IPS DF 4.7 (cell line): ENCODE results near the gene SLC10A7.

Experiments
- DNase-seq: peaks from one replicate; pipeline ENCODE4 v3.0.0-alpha.2; 2013; ENCODE audit warnings: low spot score; ENCODE audit errors: extremely low read depth

The SLC10A7 gene

GRCh38 chr4:146494143-146494542, 27.6 kb downstream of the SLC10A7 start:
- DNase-seq = no peak

GRCh38 chr4:146490106-146490505, 31.6 kb downstream of the SLC10A7 start:
- no peak for DNase-seq

- DNase-seq = no peak
These were observed 33.1 kb downstream of the SLC10A7 start for GRCh38 chr4:146488495-146489174.

- DNase-seq = no peak
These were observed 35.2 kb downstream of the SLC10A7 start for GRCh38 chr4:146486565-146486964.

- no peak for DNase-seq
These were observed 35.8 kb downstream of the SLC10A7 start for GRCh38 chr4:146485968-146486367.

- DNase-seq = no peak
These were observed 39.0 kb downstream of the SLC10A7 start for GRCh38 chr4:146482788-146483187.

GRCh38 chr4:146481246-146481645, 40.5 kb downstream of the SLC10A7 start:
- no peak for DNase-seq

GRCh38 chr4:146478009-146478408, 43.7 kb downstream of the SLC10A7 start:
- DNase-seq = no peak

GRCh38 chr4:146477054-146477453, 44.7 kb downstream of the SLC10A7 start:
- DNase-seq = no peak

- DNase-seq = peak; percentile 19
These were observed 49.3 kb downstream of the SLC10A7 start for GRCh38 chr4:146472404-146472803.

- no peak for DNase-seq
These were observed 51.1 kb downstream of the SLC10A7 start for GRCh38 chr4:146470604-146471003.

GRCh38 chr4:146469022-146469421, 52.7 kb downstream of the SLC10A7 start:
- no peak for DNase-seq

GRCh38 chr4:146465628-146466027, 56.1 kb downstream of the SLC10A7 start:
- no peak for DNase-seq

GRCh38 chr4:146462251-146462650, 59.5 kb downstream of the SLC10A7 start:
- DNase-seq = no peak

- no peak for DNase-seq
These were observed 63.1 kb downstream of the SLC10A7 start for GRCh38 chr4:146458594-146458993.

GRCh38 chr4:146456681-146457080, 65.1 kb downstream of the SLC10A7 start:
- no peak for DNase-seq

- no peak for DNase-seq
These were observed 68.4 kb downstream of the SLC10A7 start for GRCh38 chr4:146453181-146453807.

GRCh38 chr4:146450524-146450923, 71.2 kb downstream of the SLC10A7 start:
- DNase-seq = no peak

- no peak for DNase-seq
These were observed 75.2 kb downstream of the SLC10A7 start for GRCh38 chr4:146446555-146446954.

- no peak for DNase-seq
These were observed 76.3 kb downstream of the SLC10A7 start for GRCh38 chr4:146445198-146446150.

GRCh38 chr4:146443525-146443924, 78.2 kb downstream of the SLC10A7 start:
- no peak for DNase-seq

GRCh38 chr4:146442801-146443200, 78.9 kb downstream of the SLC10A7 start:
- no peak for DNase-seq
